SK-N-MC (cell line): ENCODE results near the gene AFF3.

ENCODE experiments used
- EZH2 ChIP-seq: fragments of 200-600 bp; sonication (generic); IDR thresholded peaks from one replicate; pipeline ENCODE4 v1.6.1; 2017; ENCODE audit warnings: antibody characterized with exemption
- POLR2AphosphoS5 ChIP-seq: IDR thresholded peaks from 2 replicates; pipeline ENCODE4 v1.6.1; 2012; ENCODE audit warnings: mild to moderate bottlenecking, low read depth, low read length, borderline replicate concordance

DNA sequence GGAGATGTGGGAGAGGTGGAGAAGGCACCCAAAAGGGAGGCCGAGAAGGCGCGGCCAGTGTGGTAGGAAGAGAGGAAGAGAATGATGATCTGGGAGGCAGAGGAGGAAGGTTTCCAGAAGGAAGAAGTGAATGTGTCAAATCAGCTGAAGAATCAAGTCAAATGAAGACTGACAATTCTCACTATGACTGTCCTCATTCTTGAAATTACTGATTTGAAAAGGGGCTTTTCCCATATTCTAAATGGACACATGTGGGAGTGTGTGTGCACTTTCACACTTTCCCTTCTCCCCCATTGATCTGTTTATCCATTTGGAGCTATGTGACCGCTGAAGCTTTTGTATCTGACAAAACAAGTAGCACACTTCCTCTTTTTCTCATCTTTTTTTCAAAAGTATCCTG lies 6.1 kb downstream of the AFF3 start:
- TF ChIP-seq EZH2 (no peak), POLR2AphosphoS5 (no peak)
